ENCODE data around the gene RALGDS. TPM values are rescaled to one million over a fixed set of nuclear protein-coding genes. Genes with fewer than 3 reads are reported as not detected.
A peak's percentile ranks its signal among the peaks of the same experiment; 100 is the strongest.

Gene RALGDS
- total and polyA plus RNA-seq, 9 donors = 26.2 to 139 (median 48.8) TPM

- no peaks in the 10 kb centered on the region for H3K4me1 ChIP-seq (ENCODE audit: insufficient read depth)
- no peak overlapping the region for H3K27ac ChIP-seq
- 93 to 94% (median 94%) methylated on average over 32 of the region's 32 CpGs for WGBS, 3 donors
- H3K4me3 ChIP-seq = no peak overlapping the region
- no peaks in the 10 kb centered on the region for H3K36me3 ChIP-seq
- TF ChIP-seq CTCF (IDR thresholded peaks at IDR 0.05) = no peak
- TF ChIP-seq EP300 (IDR thresholded peaks at IDR 0.05) = no peak
- TF ChIP-seq POLR2A (IDR thresholded peaks at IDR 0.05) = no peak
- intact Hi-C loops (cut with DNase I) = loop anchor here (2.0 kb wide), 1 partner anchor 43 kb away; no protein-coding TSS in a partner anchor
- no peaks in the 10 kb centered on the region for H3K27me3 ChIP-seq
- peak in 2 of 5 donors; percentile 10 to 35 for DNase-seq
- no peaks in the 10 kb centered on the region for H3K9me3 ChIP-seq
These were observed 19.5 kb downstream of the RALGDS start for GRCh38 chr9:133101356-133102189.

- H3K36me3 ChIP-seq = no peaks in the 10 kb centered on the region
- intact Hi-C loops (cut with DNase I) = loop anchor here in 1 of 4 donors (2.0 kb wide), 1 partner anchor 44 kb away; no protein-coding TSS in a partner anchor
- WGBS, 3 donors = 77 to 88% (median 80%) methylated on average over 13 of the region's 13 CpGs
These were observed 20.3 kb downstream of the RALGDS start for GRCh38 chr9:133100506-133101355.

GRCh38 chr9:133099726-133100505, 21.1 kb downstream of the RALGDS start:
- no peak for TF ChIP-seq CTCF (IDR thresholded peaks at IDR 0.05)
- no peak for TF ChIP-seq POLR2A (IDR thresholded peaks at IDR 0.05)
- no peak for TF ChIP-seq EP300 (IDR thresholded peaks at IDR 0.05)
- peak in 1 of 5 donors; percentile 19 for DNase-seq
- H3K4me3 ChIP-seq = no peak overlapping the region
- no peak overlapping the region for H3K27ac ChIP-seq
- intact Hi-C loops (cut with DNase I) = loop anchor here in 1 of 4 donors (2.0 kb wide), 1 partner anchor 45 kb away; no protein-coding TSS in a partner anchor
- H3K9me3 ChIP-seq = no peaks in the 10 kb centered on the region
- WGBS, 3 donors = 83 to 92% (median 83%) methylated on average over 12 of the region's 12 CpGs
- H3K36me3 ChIP-seq = no peaks in the 10 kb centered on the region
- H3K27me3 ChIP-seq = no peaks in the 10 kb centered on the region
- no peaks in the 10 kb centered on the region for H3K4me1 ChIP-seq (ENCODE audit: insufficient read depth)

More at GRCh38 chr9:133100506-133101355, 20.3 kb downstream of the RALGDS start:
- Histone ChIP-seq H3K27me3 (no peaks in the 10 kb centered on the region), H3K4me1 (ENCODE audit: insufficient read depth) (no peaks in the 10 kb centered on the region), H3K9me3 (no peaks in the 10 kb centered on the region), H3K27ac (no peak overlapping the region), H3K4me3 (no peak overlapping the region)
- no peak for TF ChIP-seq EP300 (IDR thresholded peaks at IDR 0.05)
- no peak for TF ChIP-seq POLR2A (IDR thresholded peaks at IDR 0.05)
- TF ChIP-seq CTCF (IDR thresholded peaks at IDR 0.05) = no peak
- peak in 1 of 5 donors; percentile 15 for DNase-seq

GRCh38 chr9:133098871-133099270, 22.2 kb downstream of the RALGDS start:
- peak in 1 of 5 donors; percentile 24 for DNase-seq
- no peaks in the 10 kb centered on the region for H3K4me1 ChIP-seq (ENCODE audit: insufficient read depth)
- no peak overlapping the region for H3K4me3 ChIP-seq
- no peak overlapping the region for H3K27ac ChIP-seq
- no peaks in the 10 kb centered on the region for H3K36me3 ChIP-seq
- no peaks in the 10 kb centered on the region for H3K9me3 ChIP-seq
- intact Hi-C loops (cut with DNase I) = no loop called here
- no peaks in the 10 kb centered on the region for H3K27me3 ChIP-seq
- TF ChIP-seq CTCF (IDR thresholded peaks at IDR 0.05) (no peak), EP300 (IDR thresholded peaks at IDR 0.05) (no peak), POLR2A (IDR thresholded peaks at IDR 0.05) (no peak)
- WGBS, 3 donors = 86 to 97% (median 94%) methylated on average over 5 of the region's 5 CpGs
